Measurements from ENCODE around the gene FADS3.
A peak's percentile ranks its signal among the peaks of the same experiment; 100 is the strongest.

The FADS3 gene

DNA sequence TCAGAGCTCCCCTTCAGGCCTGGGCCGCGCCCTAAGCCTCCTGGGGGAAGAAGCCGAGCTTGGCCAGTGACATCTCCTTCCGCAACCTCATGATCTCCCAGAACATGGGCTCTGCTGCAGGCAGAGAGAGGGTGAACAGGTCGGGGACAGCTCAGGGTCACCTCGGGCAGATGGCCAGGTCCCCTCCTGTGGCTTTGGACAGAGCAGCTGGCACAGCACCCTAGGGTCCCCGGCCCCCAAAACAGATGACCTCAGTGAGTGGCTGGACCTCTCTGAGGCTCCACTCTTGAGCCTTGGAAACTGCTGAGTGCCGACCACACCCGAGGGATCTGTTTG, 6.9 kb upstream of the FADS3 start:
- Mint-ChIP-seq H3K27me3 (ENCODE audit: low read depth) (peaks cover 1% of the 10 kb centered on the region), H3K9me3 (no peaks in the 10 kb centered on the region), H3K27ac (no peak overlapping the region), H3K36me3 (ENCODE audit: low read depth) (peaks cover 15% of the 10 kb centered on the region), H3K4me1 (peaks cover 13% of the 10 kb centered on the region), H3K4me3 (no peak overlapping the region)
- TF ChIP-seq, protein P1, sequence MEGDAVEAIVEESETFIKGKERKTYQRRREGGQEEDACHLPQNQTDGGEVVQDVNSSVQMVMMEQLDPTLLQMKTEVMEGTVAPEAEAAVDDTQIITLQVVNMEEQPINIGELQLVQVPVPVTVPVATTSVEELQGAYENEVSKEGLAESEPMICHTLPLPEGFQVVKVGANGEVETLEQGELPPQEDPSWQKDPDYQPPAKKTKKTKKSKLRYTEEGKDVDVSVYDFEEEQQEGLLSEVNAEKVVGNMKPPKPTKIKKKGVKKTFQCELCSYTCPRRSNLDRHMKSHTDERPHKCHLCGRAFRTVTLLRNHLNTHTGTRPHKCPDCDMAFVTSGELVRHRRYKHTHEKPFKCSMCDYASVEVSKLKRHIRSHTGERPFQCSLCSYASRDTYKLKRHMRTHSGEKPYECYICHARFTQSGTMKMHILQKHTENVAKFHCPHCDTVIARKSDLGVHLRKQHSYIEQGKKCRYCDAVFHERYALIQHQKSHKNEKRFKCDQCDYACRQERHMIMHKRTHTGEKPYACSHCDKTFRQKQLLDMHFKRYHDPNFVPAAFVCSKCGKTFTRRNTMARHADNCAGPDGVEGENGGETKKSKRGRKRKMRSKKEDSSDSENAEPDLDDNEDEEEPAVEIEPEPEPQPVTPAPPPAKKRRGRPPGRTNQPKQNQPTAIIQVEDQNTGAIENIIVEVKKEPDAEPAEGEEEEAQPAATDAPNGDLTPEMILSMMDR (IDR thresholded peaks at IDR 0.05; ENCODE audit: unreplicated experiment in 3 of 3), result no peak

- no peak overlapping the region for H3K4me3 Mint-ChIP-seq
- TF ChIP-seq, protein P1 (IDR thresholded peaks at IDR 0.05; ENCODE audit: unreplicated experiment in 3 of 3), result peak; percentile 80 to 82 (median 81)
- no peaks in the 10 kb centered on the region for H3K9me3 Mint-ChIP-seq
- no peak overlapping the region for H3K27ac Mint-ChIP-seq
- H3K4me1 Mint-ChIP-seq, result peaks cover 14% of the 10 kb centered on the region
- peaks cover 4% of the 10 kb centered on the region for H3K27me3 Mint-ChIP-seq (ENCODE audit: low read depth)
- peaks cover 9% of the 10 kb centered on the region for H3K36me3 Mint-ChIP-seq (ENCODE audit: low read depth)
These were observed 6.3 kb upstream of the FADS3 start for GRCh38 chr11:61897387-61898246.

GRCh38 chr11:61896665-61897386, 5.5 kb upstream of the FADS3 start:
- TF ChIP-seq, protein P1 (IDR thresholded peaks at IDR 0.05; ENCODE audit: unreplicated experiment in 3 of 3), result no peak
- peaks cover 7% of the 10 kb centered on the region for H3K27me3 Mint-ChIP-seq (ENCODE audit: low read depth)
- no peak overlapping the region for H3K4me3 Mint-ChIP-seq
- no peak overlapping the region for H3K27ac Mint-ChIP-seq
- H3K4me1 Mint-ChIP-seq, result peaks cover 17% of the 10 kb centered on the region
- peaks cover 9% of the 10 kb centered on the region for H3K36me3 Mint-ChIP-seq (ENCODE audit: low read depth)
- H3K9me3 Mint-ChIP-seq, result no peaks in the 10 kb centered on the region

DNA sequence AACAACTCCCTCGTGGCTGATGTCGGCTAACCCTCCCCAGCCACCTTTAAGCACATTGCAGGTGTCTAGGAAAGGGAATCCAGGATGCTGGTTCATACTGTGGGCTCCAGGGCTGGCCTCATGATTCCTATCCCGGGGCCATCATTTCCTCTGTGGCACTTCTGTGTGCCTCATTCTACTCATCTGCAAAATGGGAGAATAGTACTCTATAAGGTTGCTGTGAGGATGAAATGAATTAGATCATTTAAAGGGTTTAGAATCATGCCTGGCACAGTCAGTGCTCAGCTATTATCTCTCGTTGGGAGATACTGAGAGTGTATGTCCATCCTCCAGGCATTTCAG, 4.3 kb upstream of the FADS3 start:
- Mint-ChIP-seq H3K9me3 (no peaks in the 10 kb centered on the region), H3K36me3 (ENCODE audit: low read depth) (peaks cover 3% of the 10 kb centered on the region), H3K27ac (no peak overlapping the region), H3K27me3 (ENCODE audit: low read depth) (peaks cover 7% of the 10 kb centered on the region), H3K4me3 (no peak overlapping the region), H3K4me1 (peaks cover 17% of the 10 kb centered on the region)
- TF ChIP-seq, protein P1 (IDR thresholded peaks at IDR 0.05; ENCODE audit: unreplicated experiment in 3 of 3), result no peak

DNA sequence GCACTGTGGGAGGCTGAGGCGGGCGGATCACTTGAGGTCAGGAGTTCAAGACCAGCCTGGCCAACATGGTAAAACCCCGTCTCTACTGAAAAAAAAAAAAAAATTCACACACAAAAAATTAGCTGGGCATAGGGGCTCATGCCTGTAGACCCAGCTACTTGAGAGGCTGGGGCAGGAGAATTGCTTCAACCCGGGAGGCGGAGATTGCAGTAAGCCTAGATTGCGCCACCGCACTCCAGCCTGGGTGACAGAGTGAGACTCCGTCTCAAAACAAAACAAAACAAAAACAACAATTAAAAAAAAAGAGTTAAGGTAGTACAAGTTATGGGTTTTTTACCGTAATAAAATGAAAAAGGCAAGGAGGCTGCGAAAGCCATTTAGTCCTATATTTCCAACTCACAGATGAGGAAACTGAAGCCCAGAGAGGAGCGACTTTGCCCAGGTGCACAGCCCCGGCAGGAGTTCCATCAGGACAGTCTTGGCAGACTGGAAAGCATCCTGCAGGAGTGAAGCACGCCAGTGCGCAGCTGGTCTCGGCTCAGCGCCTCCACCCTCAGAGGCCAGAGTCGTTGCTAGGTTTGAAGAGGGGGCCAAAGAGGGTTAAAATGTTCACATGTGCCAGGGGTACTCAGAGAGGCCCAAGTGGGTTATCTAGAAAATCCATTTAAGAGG, 3.8 kb upstream of the FADS3 start:
- Mint-ChIP-seq H3K27me3 (ENCODE audit: low read depth) (peaks cover 7% of the 10 kb centered on the region), H3K4me3 (no peak overlapping the region), H3K36me3 (ENCODE audit: low read depth) (peaks cover 3% of the 10 kb centered on the region), H3K4me1 (peaks cover 17% of the 10 kb centered on the region), H3K9me3 (no peaks in the 10 kb centered on the region), H3K27ac (peak overlapping the region in 1 of 3 experiments; percentile 95)
- TF ChIP-seq, protein P1 (IDR thresholded peaks at IDR 0.05; ENCODE audit: unreplicated experiment in 3 of 3), result no peak

Data from nephron (organoid).